Subcutaneous adipose tissue (tissue), 4 donors: ENCODE measurements around the gene LRRC3C. TPM values are rescaled to one million over a fixed set of nuclear protein-coding genes. Genes with fewer than 3 reads are reported as not detected.

Source experiments
- CTCF ChIP-seq: fragments of 450-650 bp; IDR thresholded peaks from one replicate; pipeline ENCODE4 v1.5.1; 2016; ENCODE audit warnings: low read depth, mild to moderate bottlenecking, control low read depth, antibody characterized with exemption, moderate library complexity
- total RNA-seq, 4 donors: library from RNA; depleted of rRNA; stranded (reverse); fragments of >200 nt; gene quantifications; one replicate each; pipeline ENCODE4 v1.1.0, GENCODE V29; 2016

LRRC3C gene
- total RNA-seq, 4 donors from 2014 or later: not detected

- no peak for TF ChIP-seq CTCF
These were observed 16.3 kb downstream of the LRRC3C start for GRCh38 chr17:39943702-39944392.

- no peak for TF ChIP-seq CTCF
These were observed 16.8 kb downstream of the LRRC3C start for GRCh38 chr17:39944393-39944711.

- no peak for TF ChIP-seq CTCF
These were observed 19.2 kb downstream of the LRRC3C start for GRCh38 chr17:39946551-39947330.

- no peak for TF ChIP-seq CTCF
These were observed 21.5 kb downstream of the LRRC3C start for GRCh38 chr17:39949028-39949427.

GRCh38 chr17:39950871-39951348 is 23.4 kb downstream of the LRRC3C start:
- TF ChIP-seq CTCF: no peak

- TF ChIP-seq CTCF: no peak
These were observed 24.6 kb downstream of the LRRC3C start for GRCh38 chr17:39951924-39952679.
